NCI-H128 (cell line): ENCODE data around the gene TACC2.
"Not testable (repeated sequence)": the region's sequence is repeated elsewhere in the genome, so short reads cannot be mapped to it uniquely, and the experiment has no call there.

Experiments used
- DNase-seq: peaks from one replicate; lab custom pipeline; 2025; ENCODE audit not compliant: unreplicated experiment; lab: John Stamatoyannopoulos, UW

Gene TACC2

GRCh38 chr10:122184254-122184653 lies 195.3 kb downstream of the TACC2 start:
- DNase-seq, result no peak

- no peak for DNase-seq
These were observed 196.7 kb downstream of the TACC2 start for GRCh38 chr10:122185643-122186042.

GRCh38 chr10:122186816-122187810 lies 198.2 kb downstream of the TACC2 start:
- no peak for DNase-seq

- DNase-seq, result no peak
These were observed 199.7 kb downstream of the TACC2 start for GRCh38 chr10:122188706-122189105.

GRCh38 chr10:122189185-122189584 lies 200.2 kb downstream of the TACC2 start:
- no peak for DNase-seq

- DNase-seq, result no peak
These were observed 201.4 kb downstream of the TACC2 start for GRCh38 chr10:122190176-122190943.

- DNase-seq, result no peak
These were observed 203.1 kb downstream of the TACC2 start for GRCh38 chr10:122191936-122192541.

- DNase-seq, result no peak
These were observed 205.3 kb downstream of the TACC2 start for GRCh38 chr10:122194251-122194650.

GRCh38 chr10:122196218-122196617 lies 207.3 kb downstream of the TACC2 start:
- no peak for DNase-seq

- DNase-seq, result no peak
These were observed 208.8 kb downstream of the TACC2 start for GRCh38 chr10:122197611-122198222.

- DNase-seq, result no peak
These were observed 209.7 kb downstream of the TACC2 start for GRCh38 chr10:122198631-122199030.

- no peak for DNase-seq
These were observed 210.1 kb downstream of the TACC2 start for GRCh38 chr10:122199070-122199469.

GRCh38 chr10:122199689-122200088 lies 210.7 kb downstream of the TACC2 start:
- DNase-seq, result no peak

- no peak for DNase-seq
These were observed 212.4 kb downstream of the TACC2 start for GRCh38 chr10:122201401-122201800.

- DNase-seq, result not testable (repeated sequence)
These were observed 214.2 kb downstream of the TACC2 start for GRCh38 chr10:122203180-122203579.

GRCh38 chr10:122204691-122205489 lies 215.9 kb downstream of the TACC2 start:
- DNase-seq, result no peak

- no peak for DNase-seq
These were observed 217.6 kb downstream of the TACC2 start for GRCh38 chr10:122206471-122207065.

GRCh38 chr10:122207163-122207562 lies 218.2 kb downstream of the TACC2 start:
- DNase-seq, result no peak

- DNase-seq, result no peak
These were observed 218.6 kb downstream of the TACC2 start for GRCh38 chr10:122207596-122207995.
